Lower leg skin (tissue), 4 donors: ENCODE data around the gene SKIC2. TPM values are rescaled to one million over a fixed set of nuclear protein-coding genes. Genes with fewer than 3 reads are reported as not detected.

Experiments used
- DNase-seq, 2 donors: peaks; one replicate each; pipeline ENCODE4 v3.0.0-alpha.2; 2019; ENCODE audit warnings: low spot score in 2 of 2
- H3K4me3 ChIP-seq: fragments of 200-600 bp; sonication (generic); 2 replicates; pipeline ENCODE4 v1.5.1; 2017; ENCODE audit warnings: mild to moderate bottlenecking, low read depth; ENCODE audit not compliant: poor library complexity, severe bottlenecking
- POLR2A ChIP-seq, 2 donors: fragments of 450-650 bp; IDR thresholded peaks; one replicate each; pipeline ENCODE4 v1.6.1; 2016 to 2017; ENCODE audit warnings: antibody characterized with exemption in 2 of 2, mild to moderate bottlenecking in 1 of 2, moderate library complexity in 1 of 2
- WGBS, 2 donors: methylation state at CpG; one replicate each; pipeline ENCODE4 v1.1.5; 2018; 5-methylcytosine and 5-hydroxymethylcytosine counted together
- intact Hi-C: fragments of 100-400 bp; cut with DNase I; formaldehyde crosslinking; loops from one replicate; pipeline ENCODE4 v1.15.0; 2023; ENCODE audit warnings: low total_unique reads
- total RNA-seq, 4 donors: library from RNA; depleted of rRNA; stranded (reverse); fragments of >200 nt; gene quantifications; one replicate each; pipeline ENCODE4 v1.1.0, GENCODE V29; 2016
- TF ChIP-seq, protein P1 (sequence below), 3 donors: fragments of 450-650 bp; IDR thresholded peaks; one replicate each; pipeline ENCODE4 v1.5.1; 2016; ENCODE audit warnings: antibody characterized with exemption in 3 of 3, mild to moderate bottlenecking in 3 of 3, moderate library complexity in 2 of 3

SKIC2 gene
- total RNA-seq, 4 donors from 2014 or later = 23.3 to 57.8 (median 32.3) TPM

- no peak for TF ChIP-seq POLR2A (IDR thresholded peaks at IDR 0.05)
- TF ChIP-seq, protein P1, sequence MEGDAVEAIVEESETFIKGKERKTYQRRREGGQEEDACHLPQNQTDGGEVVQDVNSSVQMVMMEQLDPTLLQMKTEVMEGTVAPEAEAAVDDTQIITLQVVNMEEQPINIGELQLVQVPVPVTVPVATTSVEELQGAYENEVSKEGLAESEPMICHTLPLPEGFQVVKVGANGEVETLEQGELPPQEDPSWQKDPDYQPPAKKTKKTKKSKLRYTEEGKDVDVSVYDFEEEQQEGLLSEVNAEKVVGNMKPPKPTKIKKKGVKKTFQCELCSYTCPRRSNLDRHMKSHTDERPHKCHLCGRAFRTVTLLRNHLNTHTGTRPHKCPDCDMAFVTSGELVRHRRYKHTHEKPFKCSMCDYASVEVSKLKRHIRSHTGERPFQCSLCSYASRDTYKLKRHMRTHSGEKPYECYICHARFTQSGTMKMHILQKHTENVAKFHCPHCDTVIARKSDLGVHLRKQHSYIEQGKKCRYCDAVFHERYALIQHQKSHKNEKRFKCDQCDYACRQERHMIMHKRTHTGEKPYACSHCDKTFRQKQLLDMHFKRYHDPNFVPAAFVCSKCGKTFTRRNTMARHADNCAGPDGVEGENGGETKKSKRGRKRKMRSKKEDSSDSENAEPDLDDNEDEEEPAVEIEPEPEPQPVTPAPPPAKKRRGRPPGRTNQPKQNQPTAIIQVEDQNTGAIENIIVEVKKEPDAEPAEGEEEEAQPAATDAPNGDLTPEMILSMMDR (IDR thresholded peaks at IDR 0.05) = no peak
- intact Hi-C loops = no loop called here
- 84 to 88% methylated on average over 8 of the region's 8 CpGs for WGBS, 2 donors
- no peak for DNase-seq
- H3K4me3 ChIP-seq = no peak overlapping the region
Observed at GRCh38 chr6:31918069-31918720, 40.8 kb upstream of the SKIC2 start.

GRCh38 chr6:31919624-31920303 is 39.2 kb upstream of the SKIC2 start:
- 71 to 76% methylated on average over 6 of the region's 6 CpGs for WGBS, 2 donors
- no peak overlapping the region for H3K4me3 ChIP-seq
- DNase-seq = no peak
- intact Hi-C loops = no loop called here
- TF ChIP-seq, protein P1 (IDR thresholded peaks at IDR 0.05) = no peak
- no peak for TF ChIP-seq POLR2A (IDR thresholded peaks at IDR 0.05)

GRCh38 chr6:31920811-31921210 is 38.2 kb upstream of the SKIC2 start:
- WGBS, 2 donors = 74 to 84% methylated on average over 2 of the region's 2 CpGs
- intact Hi-C loops = no loop called here
- no peak overlapping the region for H3K4me3 ChIP-seq
- TF ChIP-seq, protein P1 (IDR thresholded peaks at IDR 0.05) = no peak
- TF ChIP-seq POLR2A (IDR thresholded peaks at IDR 0.05) = no peak
- no peak for DNase-seq

- 16 to 25% methylated on average over 5 of the region's 5 CpGs for WGBS, 2 donors
- DNase-seq = no peak
- intact Hi-C loops = no loop called here
- TF ChIP-seq, protein P1 (IDR thresholded peaks at IDR 0.05) = no peak
- TF ChIP-seq POLR2A (IDR thresholded peaks at IDR 0.05) = no peak
- no peak overlapping the region for H3K4me3 ChIP-seq
Observed at GRCh38 chr6:31922942-31923341, 36.0 kb upstream of the SKIC2 start.

GRCh38 chr6:31927242-31927862 is 31.6 kb upstream of the SKIC2 start, which contains the start of gene C2:
TSS of gene C2 (plus strand) at chr6:31927717. CDS start at chr6:31927753, 36 bp downstream.
- intact Hi-C loops = no loop called here
- 66 to 77% methylated on average over 11 of the region's 11 CpGs for WGBS, 2 donors
- TF ChIP-seq, protein P1 (IDR thresholded peaks at IDR 0.05) = no peak
- TF ChIP-seq POLR2A (IDR thresholded peaks at IDR 0.05) = no peak
- H3K4me3 ChIP-seq = no peak within 1 kb of the TSS
- no peak for DNase-seq
